Nephron (organoid): Measurements from ENCODE around the gene FAM81A.

Source experiments
- H3K27ac Mint-ChIP-seq, 3 experiments: 2 replicates each; pipeline ENCODE4 v1.8.0; 2020; ENCODE audit warnings: mixed read lengths in 3 of 3, mild to moderate bottlenecking in 2 of 3, moderate library complexity in 1 of 3
- H3K27me3 Mint-ChIP-seq: 2 replicates; pipeline ENCODE4 v1.8.0; 2021; ENCODE audit warnings: low read depth, mild to moderate bottlenecking, moderate library complexity, mixed read lengths
- H3K36me3 Mint-ChIP-seq: 2 replicates; pipeline ENCODE4 v1.8.0; 2020; ENCODE audit warnings: low read depth, mixed read lengths
- H3K4me1 Mint-ChIP-seq: 2 replicates; pipeline ENCODE4 v1.8.0; 2020; ENCODE audit warnings: mixed read lengths
- H3K4me3 Mint-ChIP-seq, 3 experiments: 2 replicates each; pipeline ENCODE4 v1.8.0; 2020; ENCODE audit warnings: mild to moderate bottlenecking in 3 of 3, mixed read lengths in 3 of 3, moderate library complexity in 2 of 3
- H3K9me3 Mint-ChIP-seq: 2 replicates; pipeline ENCODE4 v1.8.0; 2020; ENCODE audit warnings: mixed read lengths
- TF ChIP-seq, protein P1 (sequence below), 3 experiments: fragments of 200-600 bp; sonication (generic); IDR thresholded peaks; one replicate each; pipeline ENCODE4 v1.5.0; 2021; ENCODE audit warnings: antibody characterized with exemption in 3 of 3; ENCODE audit not compliant: unreplicated experiment in 3 of 3

FAM81A gene

GRCh38 chr15:59558851-59559250 lies 120.9 kb downstream of the FAM81A start:
- H3K36me3 Mint-ChIP-seq = no peaks in the 10 kb centered on the region
- H3K4me1 Mint-ChIP-seq = peaks cover 9% of the 10 kb centered on the region
- TF ChIP-seq, protein P1, sequence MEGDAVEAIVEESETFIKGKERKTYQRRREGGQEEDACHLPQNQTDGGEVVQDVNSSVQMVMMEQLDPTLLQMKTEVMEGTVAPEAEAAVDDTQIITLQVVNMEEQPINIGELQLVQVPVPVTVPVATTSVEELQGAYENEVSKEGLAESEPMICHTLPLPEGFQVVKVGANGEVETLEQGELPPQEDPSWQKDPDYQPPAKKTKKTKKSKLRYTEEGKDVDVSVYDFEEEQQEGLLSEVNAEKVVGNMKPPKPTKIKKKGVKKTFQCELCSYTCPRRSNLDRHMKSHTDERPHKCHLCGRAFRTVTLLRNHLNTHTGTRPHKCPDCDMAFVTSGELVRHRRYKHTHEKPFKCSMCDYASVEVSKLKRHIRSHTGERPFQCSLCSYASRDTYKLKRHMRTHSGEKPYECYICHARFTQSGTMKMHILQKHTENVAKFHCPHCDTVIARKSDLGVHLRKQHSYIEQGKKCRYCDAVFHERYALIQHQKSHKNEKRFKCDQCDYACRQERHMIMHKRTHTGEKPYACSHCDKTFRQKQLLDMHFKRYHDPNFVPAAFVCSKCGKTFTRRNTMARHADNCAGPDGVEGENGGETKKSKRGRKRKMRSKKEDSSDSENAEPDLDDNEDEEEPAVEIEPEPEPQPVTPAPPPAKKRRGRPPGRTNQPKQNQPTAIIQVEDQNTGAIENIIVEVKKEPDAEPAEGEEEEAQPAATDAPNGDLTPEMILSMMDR (IDR thresholded peaks at IDR 0.05; ENCODE audit: unreplicated experiment in 3 of 3) = no peak
- no peaks in the 10 kb centered on the region for H3K27me3 Mint-ChIP-seq
- no peak overlapping the region for H3K4me3 Mint-ChIP-seq
- H3K9me3 Mint-ChIP-seq = no peaks in the 10 kb centered on the region
- H3K27ac Mint-ChIP-seq = peak overlapping the region in 2 of 3 experiments; percentile 23 to 51

- H3K36me3 Mint-ChIP-seq = peaks cover under 1% of the 10 kb centered on the region
- H3K27me3 Mint-ChIP-seq = no peaks in the 10 kb centered on the region
- no peak overlapping the region for H3K27ac Mint-ChIP-seq
- TF ChIP-seq, protein P1 (IDR thresholded peaks at IDR 0.05; ENCODE audit: unreplicated experiment in 3 of 3) = no peak
- H3K4me3 Mint-ChIP-seq = no peak overlapping the region
- peaks cover 8% of the 10 kb centered on the region for H3K9me3 Mint-ChIP-seq
- H3K4me1 Mint-ChIP-seq = peaks cover 9% of the 10 kb centered on the region
Measured at GRCh38 chr15:59561547-59561946, 123.6 kb downstream of the FAM81A start.

- H3K36me3 Mint-ChIP-seq = peaks cover 5% of the 10 kb centered on the region
- H3K4me1 Mint-ChIP-seq = peaks cover 9% of the 10 kb centered on the region
- peaks cover 13% of the 10 kb centered on the region for H3K9me3 Mint-ChIP-seq
- TF ChIP-seq, protein P1 (IDR thresholded peaks at IDR 0.05; ENCODE audit: unreplicated experiment in 3 of 3) = no peak
- no peaks in the 10 kb centered on the region for H3K27me3 Mint-ChIP-seq
- H3K4me3 Mint-ChIP-seq = no peak overlapping the region
- no peak overlapping the region for H3K27ac Mint-ChIP-seq
Measured at GRCh38 chr15:59562448-59563186, 124.6 kb downstream of the FAM81A start.

- Mint-ChIP-seq H3K4me3 (no peak overlapping the region), H3K27me3 (no peaks in the 10 kb centered on the region), H3K27ac (no peak overlapping the region), H3K9me3 (peaks cover 13% of the 10 kb centered on the region), H3K36me3 (peaks cover 5% of the 10 kb centered on the region), H3K4me1 (no peaks in the 10 kb centered on the region)
- TF ChIP-seq, protein P1 (IDR thresholded peaks at IDR 0.05; ENCODE audit: unreplicated experiment in 3 of 3) = no peak
Measured at GRCh38 chr15:59565299-59565698, 127.3 kb downstream of the FAM81A start.

DNA sequence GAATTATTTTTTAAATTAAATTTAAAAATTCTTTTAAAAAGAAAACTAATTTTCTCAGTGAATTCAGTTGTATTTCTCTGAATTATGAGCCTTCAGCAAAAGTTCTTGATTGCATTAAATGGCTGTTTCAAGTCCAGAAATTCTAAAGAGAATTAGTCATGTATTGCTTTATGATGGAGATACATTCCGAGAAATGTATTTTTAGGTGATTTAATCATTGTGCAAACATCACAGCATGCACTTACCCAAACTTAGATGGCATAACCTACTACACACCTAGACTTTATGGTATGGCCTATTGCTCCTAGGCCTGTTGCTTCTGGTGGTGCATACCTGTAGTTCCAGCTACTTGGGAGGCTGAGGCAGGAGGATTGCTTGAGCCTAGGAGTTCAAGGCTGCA lies 129.3 kb downstream of the FAM81A start:
- H3K27ac Mint-ChIP-seq = no peak overlapping the region
- TF ChIP-seq, protein P1 (IDR thresholded peaks at IDR 0.05; ENCODE audit: unreplicated experiment in 3 of 3) = no peak
- H3K27me3 Mint-ChIP-seq = no peaks in the 10 kb centered on the region
- H3K9me3 Mint-ChIP-seq = peaks cover 13% of the 10 kb centered on the region
- no peak overlapping the region for H3K4me3 Mint-ChIP-seq
- H3K36me3 Mint-ChIP-seq = peaks cover 5% of the 10 kb centered on the region
- H3K4me1 Mint-ChIP-seq = no peaks in the 10 kb centered on the region

GRCh38 chr15:59569477-59569876 lies 131.5 kb downstream of the FAM81A start:
- TF ChIP-seq, protein P1 (IDR thresholded peaks at IDR 0.05; ENCODE audit: unreplicated experiment in 3 of 3) = no peak
- no peaks in the 10 kb centered on the region for H3K27me3 Mint-ChIP-seq

More at GRCh38 chr15:59569477-59569876, 131.5 kb downstream of the FAM81A start:
- H3K4me3 Mint-ChIP-seq = no peak overlapping the region
- H3K9me3 Mint-ChIP-seq = peaks cover 13% of the 10 kb centered on the region
- peaks cover 5% of the 10 kb centered on the region for H3K36me3 Mint-ChIP-seq
- no peaks in the 10 kb centered on the region for H3K4me1 Mint-ChIP-seq
- H3K27ac Mint-ChIP-seq = no peak overlapping the region
